Glomerular visceral epithelial cell (primary cell): ENCODE data around the gene L3HYPDH.

Source experiments
- DNase-seq: peaks from one replicate; pipeline ENCODE4 v3.0.0-alpha.2; 2016; ENCODE audit errors: extremely low spot score

L3HYPDH gene

GRCh38 chr14:59483819-59484638 is at the start of gene L3HYPDH, which contains the start of gene JKAMP:
Gene L3HYPDH, minus strand, starts transcription at chr14:59484408. Its CDS starts 92 bp downstream, at chr14:59484316.
Gene JKAMP, plus strand, starts transcription at chr14:59484517. Its CDS starts 73 bp downstream, at chr14:59484590.
- peak; percentile 95 for DNase-seq

GRCh38 chr14:59532419-59532818 is 48.2 kb upstream of the L3HYPDH start:
- DNase-seq, result no peak

GRCh38 chr14:59530349-59530748 is 46.1 kb upstream of the L3HYPDH start:
- DNase-seq, result no peak

GRCh38 chr14:59529189-59529588 is 45.0 kb upstream of the L3HYPDH start:
- DNase-seq, result no peak

GRCh38 chr14:59520224-59520623 is 36.0 kb upstream of the L3HYPDH start:
- no peak for DNase-seq

- peak; percentile 35 for DNase-seq
Measured at GRCh38 chr14:59511916-59512575, 27.8 kb upstream of the L3HYPDH start.

- DNase-seq, result no peak
Measured at GRCh38 chr14:59510966-59511365, 26.8 kb upstream of the L3HYPDH start.

GRCh38 chr14:59510001-59510400 is 25.8 kb upstream of the L3HYPDH start:
- DNase-seq, result no peak

GRCh38 chr14:59509101-59509500 is 24.9 kb upstream of the L3HYPDH start:
- DNase-seq, result no peak

GRCh38 chr14:59507752-59508103 is 23.5 kb upstream of the L3HYPDH start:
- no peak for DNase-seq

- peak; percentile 50 for DNase-seq
Measured at GRCh38 chr14:59507063-59507751, 23.0 kb upstream of the L3HYPDH start.

GRCh38 chr14:59503256-59503655 is 19.0 kb upstream of the L3HYPDH start:
- DNase-seq, result no peak

- no peak for DNase-seq
Measured at GRCh38 chr14:59500732-59501131, 16.5 kb upstream of the L3HYPDH start.

GRCh38 chr14:59492384-59492783 is 8.2 kb upstream of the L3HYPDH start:
- no peak for DNase-seq

- DNase-seq, result no peak
Measured at GRCh38 chr14:59490756-59491155, 6.5 kb upstream of the L3HYPDH start.

- no peak for DNase-seq
Measured at GRCh38 chr14:59484639-59485175, 499 bp upstream of the L3HYPDH start.

- peak; percentile 75 for DNase-seq
Measured at GRCh38 chr14:59483363-59483762, 845 bp downstream of the L3HYPDH start.

GRCh38 chr14:59482541-59483331 is 1.5 kb downstream of the L3HYPDH start:
- peak; percentile 95 for DNase-seq

- DNase-seq, result peak; percentile 5
Measured at GRCh38 chr14:59481871-59482540, 2.2 kb downstream of the L3HYPDH start.

- DNase-seq, result no peak
Measured at GRCh38 chr14:59481407-59481806, 2.8 kb downstream of the L3HYPDH start.

GRCh38 chr14:59480166-59480565 is 4.0 kb downstream of the L3HYPDH start:
- no peak for DNase-seq
